Measurements from ENCODE around the gene SPDEF.

The SPDEF gene

GRCh38 chr6:34551720-34552119 lies 4.4 kb downstream of the SPDEF start:
- TF ChIP-seq MAX (IDR thresholded peaks at IDR 0.05) (no peak), CREB1 (IDR thresholded peaks at IDR 0.05; ENCODE audit: low read depth) (no peak), USF1 (IDR thresholded peaks at IDR 0.05) (no peak), ZBTB7A (IDR thresholded peaks at IDR 0.05; ENCODE audit: low read depth) (no peak), NFIC (IDR thresholded peaks at IDR 0.05) (no peak), REST (IDR thresholded peaks at IDR 0.05; ENCODE audit: low read depth) (no peak), EGR1 (IDR thresholded peaks at IDR 0.05) (no peak), RAD21 (IDR thresholded peaks at IDR 0.05; ENCODE audit: low read depth) (no peak), CEBPB (IDR thresholded peaks at IDR 0.05) (no peak), TEAD4 (IDR thresholded peaks at IDR 0.05) (no peak), TCF12 (IDR thresholded peaks at IDR 0.05; ENCODE audit: low read depth) (no peak), YY1 (IDR thresholded peaks at IDR 0.05; ENCODE audit: low read depth) (no peak), EP300 (IDR thresholded peaks at IDR 0.05; ENCODE audit: borderline replicate concordance) (no peak), TAF1 (IDR thresholded peaks at IDR 0.05; ENCODE audit: low read depth) (no peak), FOXM1 (IDR thresholded peaks at IDR 0.05; ENCODE audit: borderline replicate concordance, low read depth) (no peak)

GRCh38 chr6:34549804-34550202 lies 6.3 kb downstream of the SPDEF start:
- TF ChIP-seq REST (IDR thresholded peaks at IDR 0.05; ENCODE audit: low read depth) (peak; percentile 47), CEBPB (IDR thresholded peaks at IDR 0.05) (no peak)

GRCh38 chr6:34549026-34549803 lies 6.9 kb downstream of the SPDEF start:
- no peak for TF ChIP-seq TEAD4 (IDR thresholded peaks at IDR 0.05)
- no peak for TF ChIP-seq YY1 (IDR thresholded peaks at IDR 0.05; ENCODE audit: low read depth)
- no peak for TF ChIP-seq CREB1 (IDR thresholded peaks at IDR 0.05; ENCODE audit: low read depth)
- TF ChIP-seq FOXM1 (IDR thresholded peaks at IDR 0.05; ENCODE audit: borderline replicate concordance, low read depth), result no peak
- no peak for TF ChIP-seq USF1 (IDR thresholded peaks at IDR 0.05)
- TF ChIP-seq TAF1 (IDR thresholded peaks at IDR 0.05; ENCODE audit: low read depth), result no peak

GRCh38 chr6:34547701-34548644 lies 8.2 kb downstream of the SPDEF start:
- TF ChIP-seq NFIC (IDR thresholded peaks at IDR 0.05) (no peak), CEBPB (IDR thresholded peaks at IDR 0.05) (no peak), RAD21 (IDR thresholded peaks at IDR 0.05; ENCODE audit: low read depth) (no peak), TCF12 (IDR thresholded peaks at IDR 0.05; ENCODE audit: low read depth) (no peak), EGR1 (IDR thresholded peaks at IDR 0.05) (no peak), TAF1 (IDR thresholded peaks at IDR 0.05; ENCODE audit: low read depth) (no peak), TEAD4 (IDR thresholded peaks at IDR 0.05) (no peak), YY1 (IDR thresholded peaks at IDR 0.05; ENCODE audit: low read depth) (no peak), ZBTB7A (IDR thresholded peaks at IDR 0.05; ENCODE audit: low read depth) (no peak), REST (IDR thresholded peaks at IDR 0.05; ENCODE audit: low read depth) (no peak), EP300 (IDR thresholded peaks at IDR 0.05; ENCODE audit: borderline replicate concordance) (no peak)
